Nephron progenitor cell (in vitro differentiated cells): Measurements from ENCODE around the gene TP53BP1.

Experiments used
- DNase-seq: peaks from one replicate; pipeline ENCODE4 v3.0.0; 2021
- H3K27ac Mint-ChIP-seq: 2 replicates; pipeline ENCODE4 v1.8.0; 2021; ENCODE audit warnings: mild to moderate bottlenecking, moderate library complexity, mixed read lengths
- H3K27me3 Mint-ChIP-seq: 2 replicates; pipeline ENCODE4 v1.8.0; 2021; ENCODE audit warnings: mild to moderate bottlenecking, low read depth, mixed read lengths; ENCODE audit not compliant: poor library complexity
- H3K36me3 Mint-ChIP-seq: 2 replicates; pipeline ENCODE4 v1.8.0; 2021; ENCODE audit warnings: low read depth, mixed read lengths
- H3K4me1 Mint-ChIP-seq: 2 replicates; pipeline ENCODE4 v1.8.0; 2021; ENCODE audit warnings: mixed read lengths
- H3K4me3 Mint-ChIP-seq: 2 replicates; pipeline ENCODE4 v1.8.0; 2021; ENCODE audit warnings: mild to moderate bottlenecking, moderate library complexity, mixed read lengths
- H3K9me3 Mint-ChIP-seq: 2 replicates; pipeline ENCODE4 v1.8.0; 2021; ENCODE audit warnings: mild to moderate bottlenecking, moderate library complexity, mixed read lengths
- TF ChIP-seq, protein P1 (sequence below): fragments of 200-600 bp; sonication (generic); IDR thresholded peaks from 2 replicates; pipeline ENCODE4 v1.5.0; 2021; ENCODE audit warnings: antibody characterized with exemption

The TP53BP1 gene

DNA sequence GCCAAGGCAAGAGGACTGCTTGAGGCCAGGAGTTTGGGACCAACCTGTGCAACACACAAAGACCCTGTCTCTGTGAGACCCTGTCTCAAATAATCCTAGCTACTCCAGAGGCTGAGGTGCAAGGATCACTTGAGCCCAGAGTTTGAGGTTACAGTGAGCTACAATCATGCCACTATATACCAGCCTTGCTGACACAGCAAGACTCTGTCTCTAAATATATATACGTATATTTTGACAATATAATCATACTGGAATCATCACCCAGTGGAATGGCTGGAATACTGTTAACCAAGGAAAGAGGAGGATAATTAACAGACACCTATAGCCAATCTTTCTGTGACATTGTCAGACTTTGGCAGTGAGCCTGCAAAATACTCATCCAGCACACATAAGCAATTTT lies 15.5 kb upstream of the TP53BP1 start:
- peaks cover 54% of the 10 kb centered on the region for H3K4me1 Mint-ChIP-seq
- H3K4me3 Mint-ChIP-seq, result peak overlapping the region; percentile 55
- no peaks in the 10 kb centered on the region for H3K36me3 Mint-ChIP-seq
- H3K27me3 Mint-ChIP-seq, result peaks cover 17% of the 10 kb centered on the region
- no peak overlapping the region for H3K27ac Mint-ChIP-seq
- TF ChIP-seq, protein P1, sequence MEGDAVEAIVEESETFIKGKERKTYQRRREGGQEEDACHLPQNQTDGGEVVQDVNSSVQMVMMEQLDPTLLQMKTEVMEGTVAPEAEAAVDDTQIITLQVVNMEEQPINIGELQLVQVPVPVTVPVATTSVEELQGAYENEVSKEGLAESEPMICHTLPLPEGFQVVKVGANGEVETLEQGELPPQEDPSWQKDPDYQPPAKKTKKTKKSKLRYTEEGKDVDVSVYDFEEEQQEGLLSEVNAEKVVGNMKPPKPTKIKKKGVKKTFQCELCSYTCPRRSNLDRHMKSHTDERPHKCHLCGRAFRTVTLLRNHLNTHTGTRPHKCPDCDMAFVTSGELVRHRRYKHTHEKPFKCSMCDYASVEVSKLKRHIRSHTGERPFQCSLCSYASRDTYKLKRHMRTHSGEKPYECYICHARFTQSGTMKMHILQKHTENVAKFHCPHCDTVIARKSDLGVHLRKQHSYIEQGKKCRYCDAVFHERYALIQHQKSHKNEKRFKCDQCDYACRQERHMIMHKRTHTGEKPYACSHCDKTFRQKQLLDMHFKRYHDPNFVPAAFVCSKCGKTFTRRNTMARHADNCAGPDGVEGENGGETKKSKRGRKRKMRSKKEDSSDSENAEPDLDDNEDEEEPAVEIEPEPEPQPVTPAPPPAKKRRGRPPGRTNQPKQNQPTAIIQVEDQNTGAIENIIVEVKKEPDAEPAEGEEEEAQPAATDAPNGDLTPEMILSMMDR, result no peak
- DNase-seq, result no peak
- H3K9me3 Mint-ChIP-seq, result no peaks in the 10 kb centered on the region

DNA sequence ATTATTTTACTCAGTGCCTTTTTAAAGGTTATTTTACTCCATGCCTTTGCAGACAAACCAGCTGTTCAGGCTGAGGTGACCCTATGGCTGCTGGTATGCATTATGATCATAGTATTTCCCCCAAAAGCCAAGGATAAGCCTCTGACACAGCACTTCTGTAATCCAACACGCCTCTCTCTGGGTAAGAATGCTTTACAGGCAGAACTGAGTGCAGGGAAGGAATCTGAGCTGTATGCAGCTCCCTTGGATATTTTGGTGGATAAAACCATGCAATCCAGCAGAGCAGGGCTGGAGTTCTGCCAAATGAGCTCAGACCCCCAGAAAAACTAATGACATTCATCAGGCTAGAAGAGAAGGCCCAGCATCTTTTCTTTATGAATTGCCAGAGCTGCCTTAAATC lies 12.8 kb upstream of the TP53BP1 start:
- TF ChIP-seq, protein P1, result no peak
- DNase-seq, result no peak
- H3K9me3 Mint-ChIP-seq, result no peaks in the 10 kb centered on the region
- H3K27me3 Mint-ChIP-seq, result peaks cover 3% of the 10 kb centered on the region
- no peak overlapping the region for H3K27ac Mint-ChIP-seq
- no peak overlapping the region for H3K4me3 Mint-ChIP-seq
- no peaks in the 10 kb centered on the region for H3K36me3 Mint-ChIP-seq
- peaks cover 35% of the 10 kb centered on the region for H3K4me1 Mint-ChIP-seq

DNA sequence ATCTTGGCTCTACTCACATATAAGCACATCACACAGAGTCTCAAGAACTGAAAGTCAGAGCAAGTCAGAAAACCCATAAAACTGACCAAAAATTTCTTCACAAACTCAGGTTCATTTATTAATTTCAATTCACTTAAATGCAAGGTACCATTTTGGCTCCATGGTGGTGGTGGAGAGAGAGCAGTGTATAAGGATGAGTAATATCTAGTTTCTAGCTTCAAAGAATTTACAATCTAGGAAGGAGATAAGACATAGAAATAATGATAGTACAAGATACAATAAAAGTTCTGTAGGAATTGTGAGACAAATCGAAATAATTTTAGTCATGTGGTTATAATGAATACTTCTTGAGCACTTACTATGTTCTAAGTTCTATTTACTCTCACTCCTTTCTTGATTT lies 6.7 kb upstream of the TP53BP1 start:
- Mint-ChIP-seq H3K9me3 (no peaks in the 10 kb centered on the region), H3K4me3 (no peak overlapping the region), H3K36me3 (no peaks in the 10 kb centered on the region), H3K4me1 (no peaks in the 10 kb centered on the region), H3K27ac (no peak overlapping the region), H3K27me3 (peaks cover 3% of the 10 kb centered on the region)
- DNase-seq, result no peak
- TF ChIP-seq, protein P1, result no peak

DNA sequence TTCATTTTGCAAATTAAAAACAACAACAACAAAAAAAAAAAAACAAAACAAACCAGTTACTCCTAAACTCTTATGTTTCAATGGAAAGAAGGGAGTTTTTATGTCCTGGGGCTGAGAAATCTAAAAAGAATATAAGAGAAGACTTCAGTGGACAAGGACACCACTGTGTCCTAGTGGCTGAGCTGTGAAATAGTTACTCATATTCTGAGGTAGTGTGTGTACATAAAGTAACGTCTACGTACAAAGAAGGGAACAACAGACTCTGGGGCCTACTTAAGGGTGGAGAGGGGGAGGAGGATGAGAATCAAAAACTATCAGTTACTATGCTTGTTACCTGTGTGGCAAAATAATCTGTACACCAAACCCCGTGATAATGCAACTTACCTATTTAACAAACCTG lies 6.0 kb upstream of the TP53BP1 start:
- peaks cover 3% of the 10 kb centered on the region for H3K27me3 Mint-ChIP-seq
- no peaks in the 10 kb centered on the region for H3K36me3 Mint-ChIP-seq
- no peak overlapping the region for H3K27ac Mint-ChIP-seq
- peaks cover 5% of the 10 kb centered on the region for H3K4me1 Mint-ChIP-seq
- TF ChIP-seq, protein P1, result no peak
- H3K4me3 Mint-ChIP-seq, result no peak overlapping the region
- no peak for DNase-seq
- H3K9me3 Mint-ChIP-seq, result no peaks in the 10 kb centered on the region

DNA sequence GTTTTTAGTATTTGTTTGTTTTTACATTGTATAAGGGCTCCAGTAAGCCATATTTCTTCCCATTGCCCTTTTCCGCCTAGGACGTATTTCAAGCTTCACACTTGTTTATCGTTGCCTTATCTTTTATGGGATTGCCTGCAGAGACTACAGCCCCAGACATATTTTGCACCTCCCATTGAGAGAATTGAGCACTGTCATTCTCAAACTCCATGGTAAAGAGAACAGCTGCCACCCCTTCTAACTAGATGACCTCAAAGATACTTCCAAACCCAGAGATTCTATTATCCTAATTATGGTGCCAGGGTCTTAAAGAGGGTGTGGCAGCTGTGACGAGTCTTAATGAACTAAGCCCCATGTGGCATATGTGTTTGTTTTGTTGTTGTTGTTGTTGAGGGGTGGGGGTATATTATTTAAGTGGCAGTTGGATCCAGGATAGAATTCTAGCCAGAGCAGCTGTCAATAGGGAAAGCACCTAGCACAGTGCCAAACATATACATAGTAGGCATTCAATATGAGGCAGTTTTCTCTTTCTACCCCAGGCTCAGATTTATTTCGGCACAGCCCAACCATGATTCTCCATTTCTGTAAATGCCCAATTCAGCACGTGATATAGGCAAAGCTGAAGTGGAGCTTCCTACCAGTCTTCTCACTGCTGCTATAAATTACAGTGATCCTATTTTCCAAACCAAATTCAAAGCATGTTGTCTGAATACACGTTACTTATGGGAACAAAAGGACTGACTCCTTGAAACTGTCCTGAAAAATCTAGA lies 932 bp upstream of the TP53BP1 start:
- Mint-ChIP-seq H3K27me3 (no peaks in the 10 kb centered on the region), H3K9me3 (no peaks in the 10 kb centered on the region), H3K4me3 (peak overlapping the region; percentile 96), H3K27ac (peak overlapping the region; percentile 100), H3K36me3 (peaks cover 29% of the 10 kb centered on the region), H3K4me1 (peaks cover 27% of the 10 kb centered on the region)
- no peak for DNase-seq
- TF ChIP-seq, protein P1, result no peak

DNA sequence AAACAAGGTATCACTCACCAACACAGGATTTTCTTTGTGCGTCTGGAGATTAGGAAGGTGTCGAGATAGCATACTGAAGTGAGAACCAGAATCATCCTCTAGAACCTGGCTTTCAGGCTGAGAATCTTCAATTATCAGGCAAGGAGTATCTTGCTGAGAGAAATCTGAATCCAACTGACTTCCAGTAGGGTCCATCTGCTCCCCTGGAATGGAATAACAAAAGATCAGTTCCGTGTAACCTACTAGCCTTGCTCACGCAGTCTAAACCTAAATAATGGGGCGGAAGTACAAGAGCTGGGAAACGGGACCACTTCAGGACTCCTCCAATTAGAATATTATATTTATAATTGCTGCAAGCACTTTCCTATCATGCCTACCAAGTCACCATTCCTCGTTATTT lies 690 bp downstream of the TP53BP1 start:
- TF ChIP-seq, protein P1, result no peak
- Mint-ChIP-seq H3K27ac (peak overlapping the region; percentile 100), H3K4me1 (peaks cover 27% of the 10 kb centered on the region), H3K4me3 (peak overlapping the region; percentile 96), H3K36me3 (peaks cover 45% of the 10 kb centered on the region), H3K9me3 (no peaks in the 10 kb centered on the region), H3K27me3 (no peaks in the 10 kb centered on the region)
- no peak for DNase-seq
